Activated naive CD8-positive, alpha-beta T cell treated with anti-CD3 and anti-CD28 coated beads, Interleukin-2, amount 10 ng/mL, durations not matched to agents 7 days and 5 days (primary cell): ENCODE results near the gene MICAL3. TPM values are rescaled to one million over a fixed set of nuclear protein-coding genes. Genes with fewer than 3 reads are reported as not detected.

Source experiments
- ATAC-seq: fragments of 150-1000 bp; cut with Tn5 transposase; one replicate; pipeline ENCODE4 v1.10.0; 2021; ENCODE audit warnings: low read depth, moderate library complexity
- POLR2A ChIA-PET: fragments of 350-600 bp; sonication (Branson Sonifier 250); formaldehyde crosslinking; loops from one replicate; lab custom pipeline; 2021; ENCODE audit warnings: antibody characterized with exemption; lab: Charles Lee
- DNase-seq: peaks from one replicate; pipeline ENCODE4 v3.0.0; 2021
- H3K27ac Mint-ChIP-seq: one replicate; pipeline ENCODE4 v1.8.0; 2022; ENCODE audit warnings: mild to moderate bottlenecking, mixed read lengths
- H3K27me3 Mint-ChIP-seq: one replicate; pipeline ENCODE4 v1.8.0; 2022; ENCODE audit warnings: mild to moderate bottlenecking, moderate library complexity, mixed read lengths
- H3K36me3 Mint-ChIP-seq: one replicate; pipeline ENCODE4 v1.8.0; 2021; ENCODE audit warnings: mild to moderate bottlenecking, mixed read lengths
- H3K4me1 Mint-ChIP-seq: one replicate; pipeline ENCODE4 v1.8.0; 2021; ENCODE audit warnings: mixed read lengths
- H3K4me3 Mint-ChIP-seq: one replicate; pipeline ENCODE4 v1.8.0; 2022; ENCODE audit warnings: mild to moderate bottlenecking, moderate library complexity, mixed read lengths
- H3K9me3 Mint-ChIP-seq: one replicate; pipeline ENCODE4 v1.8.0; 2021; ENCODE audit warnings: mixed read lengths
- microRNA-seq: library from miRNA; unstranded; fragments of <30 nt; microRNA quantifications from one replicate; pipeline ENCODE4 v1.2.0, GENCODE V29; 2022
- total RNA-seq, 2 experiments: library from RNA; stranded (reverse); gene quantifications; one replicate each; pipeline ENCODE4 v1.2.3, GENCODE V29; 2021

Gene MICAL3
- total RNA-seq, 2 experiments from 2014 or later, result 35.7 to 36.8 TPM

DNA sequence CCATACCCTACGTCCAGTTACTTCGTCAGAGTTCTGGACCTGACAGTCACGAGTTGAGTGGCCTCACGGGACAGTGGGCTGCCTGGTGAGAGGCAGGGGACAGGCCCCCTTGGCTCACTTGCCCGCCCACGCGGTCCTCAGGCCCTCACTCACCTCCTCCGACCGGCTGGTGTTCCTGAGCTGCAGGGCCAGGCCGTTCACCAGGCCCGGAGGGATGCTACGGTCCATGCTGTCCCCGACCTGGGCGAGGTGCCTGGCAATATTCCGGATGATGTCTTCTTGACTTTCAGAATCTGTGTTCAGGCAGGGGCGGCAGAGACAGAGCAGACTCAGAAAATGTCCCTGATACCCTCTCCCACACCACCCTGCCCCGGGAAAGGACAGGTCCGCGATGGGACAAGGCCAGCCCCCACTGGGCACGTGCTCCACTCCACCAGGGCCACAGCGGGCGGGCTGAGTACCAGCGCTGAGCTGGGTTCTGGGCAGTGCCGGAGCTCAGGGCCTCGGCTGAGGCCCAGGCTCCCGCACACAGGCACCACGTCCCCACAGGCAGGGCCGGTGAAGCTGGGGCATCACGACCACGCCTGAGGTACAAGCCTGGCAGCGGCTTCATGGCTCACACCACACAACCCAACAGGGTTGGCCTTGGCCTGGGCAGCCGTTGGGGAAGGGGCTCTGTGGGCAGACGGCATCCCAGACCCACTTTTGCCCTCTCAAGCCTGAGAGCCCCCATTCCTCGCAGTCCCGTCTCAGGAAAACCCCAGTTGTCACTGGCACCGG is 285.0 kb downstream of the MICAL3 start:
- no peaks in the 10 kb centered on the region for H3K27me3 Mint-ChIP-seq
- DNase-seq, result no peak
- POLR2A ChIA-PET, result no interaction called here
- no peak overlapping the region for H3K27ac Mint-ChIP-seq
- ATAC-seq, result no peak
- H3K4me1 Mint-ChIP-seq, result peaks cover 6% of the 10 kb centered on the region
- H3K36me3 Mint-ChIP-seq, result peaks cover 3% of the 10 kb centered on the region
- no peak overlapping the region for H3K4me3 Mint-ChIP-seq
- H3K9me3 Mint-ChIP-seq, result no peaks in the 10 kb centered on the region

DNA sequence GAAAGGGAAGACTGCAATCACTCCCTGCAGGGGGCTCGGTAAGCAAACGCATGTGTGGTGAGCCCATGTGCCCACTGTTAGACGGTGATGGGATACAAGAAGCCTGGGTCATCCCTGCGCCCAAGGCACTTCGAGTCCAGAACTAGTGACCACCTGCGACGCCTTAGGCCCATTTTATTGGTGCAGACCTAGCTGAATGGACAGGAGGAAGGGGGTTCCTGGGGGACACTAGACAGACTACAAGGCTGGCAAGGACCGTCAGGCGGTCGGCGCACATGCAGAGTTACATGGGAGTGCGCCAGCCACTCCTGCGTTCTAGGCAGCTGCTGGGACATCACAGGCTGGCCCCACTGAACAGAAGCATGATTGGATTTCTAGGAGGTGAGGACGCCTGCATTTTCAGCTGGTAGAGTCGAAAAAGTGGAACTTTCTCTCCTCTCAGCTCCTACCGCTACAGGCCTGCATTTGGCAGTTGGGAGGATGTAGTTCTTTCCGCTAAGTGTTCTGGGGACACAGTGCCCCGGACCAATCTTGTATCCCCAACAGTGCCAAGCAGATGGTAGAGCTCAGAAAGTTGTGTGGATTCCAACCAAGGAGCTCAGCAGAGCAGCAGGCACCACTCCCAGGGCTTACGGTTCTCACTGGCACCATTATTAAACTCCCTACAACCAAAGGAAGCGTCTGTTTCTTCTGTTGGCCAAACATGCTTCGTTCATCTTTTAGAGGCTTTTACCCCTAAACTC is 285.8 kb downstream of the MICAL3 start:
- H3K27ac Mint-ChIP-seq, result no peak overlapping the region
- no peak overlapping the region for H3K4me3 Mint-ChIP-seq
- no peak for DNase-seq
- H3K4me1 Mint-ChIP-seq, result peaks cover 13% of the 10 kb centered on the region
- POLR2A ChIA-PET, result no interaction called here
- ATAC-seq, result no peak
- H3K9me3 Mint-ChIP-seq, result no peaks in the 10 kb centered on the region
- peaks cover 7% of the 10 kb centered on the region for H3K36me3 Mint-ChIP-seq
- H3K27me3 Mint-ChIP-seq, result no peaks in the 10 kb centered on the region

Small RNAs within 50 kb of the gene (microRNA-seq; reads per million reads assigned to microRNA genes)
- gene MIR3198-1, result not detected
- not detected for gene MIR648

Other genes starting within 250 kb of the MICAL3 start
- gene PEX26, start 53.4 kb upstream of the MICAL3 start, total RNA-seq, result 10 to 100 TPM; 36.0 to 37.2 TPM
- gene TUBA8, start 86.2 kb upstream of the MICAL3 start, total RNA-seq, result 1 to 10 TPM in 1 of 2 experiments, under 1 TPM in 1; 0.99 to 3.7 TPM
- gene USP18, start 125.6 kb upstream of the MICAL3 start, total RNA-seq, result 10 to 100 TPM; 53.2 to 58.0 TPM